ENCODE measurements around the gene TRAPPC12.

TRAPPC12 gene

DNA sequence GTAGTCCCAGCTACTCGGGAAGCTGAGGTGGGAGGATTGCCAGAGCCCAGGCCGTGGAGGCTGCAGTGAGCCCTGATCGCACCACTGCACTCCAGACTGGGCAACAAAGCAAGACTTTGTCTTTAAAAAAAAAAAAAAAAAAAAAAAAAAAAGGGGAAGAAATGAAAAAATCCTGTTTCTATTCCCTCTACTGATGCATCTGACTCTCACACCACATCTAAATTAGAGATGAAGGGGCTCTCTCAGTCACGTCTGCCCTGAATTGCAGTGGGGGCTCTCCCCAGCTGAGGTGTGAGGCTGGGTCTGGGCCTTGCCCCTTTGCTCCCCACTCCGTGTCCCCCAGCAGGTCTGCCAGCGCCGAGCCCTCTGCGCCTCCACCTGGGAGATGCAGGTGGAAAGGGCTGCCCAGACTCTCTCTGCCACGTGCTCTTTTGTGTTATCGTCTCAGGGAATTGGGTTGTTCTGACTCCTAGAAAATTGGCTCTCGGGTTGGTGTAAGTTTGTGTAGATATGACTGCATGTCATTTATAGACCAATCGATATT is 30.2 kb downstream of the TRAPPC12 start:
- no peak for DNase-seq

DNA sequence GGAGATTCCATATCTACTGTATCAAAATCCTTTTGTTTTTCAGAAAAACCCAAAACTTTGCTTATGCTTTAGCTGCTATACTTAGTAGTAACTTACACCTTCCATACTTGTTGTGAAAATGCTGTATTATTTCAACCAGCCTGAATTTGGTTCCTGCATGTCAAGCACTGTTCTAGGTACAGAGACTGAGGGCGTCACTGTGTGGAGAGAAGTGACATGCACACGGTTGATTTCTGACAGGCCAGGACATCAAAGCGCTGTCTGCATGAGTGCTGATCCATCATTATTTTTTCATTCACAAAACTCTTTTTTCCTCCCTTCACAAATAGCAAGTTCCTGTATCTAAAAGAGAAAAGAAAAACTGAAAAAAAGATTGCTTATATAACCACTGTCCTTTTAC is 31.6 kb downstream of the TRAPPC12 start:
- no peak for DNase-seq

DNA sequence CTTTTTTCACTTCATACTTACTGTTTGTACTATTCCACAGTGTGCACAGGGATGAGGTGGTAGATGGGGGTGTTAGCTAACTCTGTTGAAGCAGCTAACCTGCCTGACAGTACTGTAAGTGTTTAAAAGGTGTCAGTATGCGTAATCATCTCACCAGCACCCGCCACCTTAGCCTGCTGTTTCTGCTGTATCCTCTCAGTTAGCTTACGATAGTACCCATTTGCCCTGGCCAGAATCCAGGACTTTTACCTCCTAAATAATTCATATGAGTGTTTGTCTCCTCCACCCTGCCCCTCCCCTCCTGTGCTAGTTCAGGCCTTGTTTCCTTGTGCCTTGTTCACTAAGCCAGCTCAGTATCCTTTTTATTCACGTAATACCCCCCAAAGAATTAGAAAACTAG is 34.2 kb downstream of the TRAPPC12 start:
- DNase-seq: no peak

DNA sequence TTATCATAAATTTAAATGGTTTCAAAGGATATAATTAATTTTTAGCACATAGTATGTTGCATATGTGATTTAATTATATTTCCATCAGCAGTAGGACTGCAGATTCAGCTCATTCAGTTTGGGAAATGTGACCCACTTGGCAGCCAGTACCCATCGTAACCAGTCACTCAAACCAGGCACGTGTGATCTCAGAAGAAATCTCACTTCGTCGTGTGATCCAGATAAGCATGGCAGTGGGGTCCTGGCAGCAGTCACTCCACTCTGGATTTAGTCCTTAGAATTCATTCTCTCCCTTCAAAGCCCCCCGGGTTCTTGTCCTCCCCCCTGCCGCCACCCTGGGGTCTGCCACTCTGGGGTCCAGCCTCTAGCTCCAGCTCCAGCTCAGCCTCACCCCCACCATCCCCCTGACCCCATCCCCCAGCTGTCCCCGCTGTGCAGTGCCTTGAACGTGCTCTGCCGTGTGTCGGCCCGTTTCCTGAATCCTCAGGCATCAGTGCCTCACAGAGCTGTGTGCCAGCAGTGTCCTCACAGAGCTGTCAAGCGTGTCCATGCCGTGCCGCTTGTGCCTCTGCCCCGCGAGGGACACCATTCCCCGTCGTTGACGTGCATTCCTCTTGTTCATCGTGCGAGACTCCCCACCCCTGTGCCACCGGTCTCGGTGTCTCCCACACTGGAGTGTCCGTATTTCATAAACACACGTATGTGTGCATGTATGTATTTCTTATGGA is 34.8 kb downstream of the TRAPPC12 start:
- DNase-seq: no peak

DNA sequence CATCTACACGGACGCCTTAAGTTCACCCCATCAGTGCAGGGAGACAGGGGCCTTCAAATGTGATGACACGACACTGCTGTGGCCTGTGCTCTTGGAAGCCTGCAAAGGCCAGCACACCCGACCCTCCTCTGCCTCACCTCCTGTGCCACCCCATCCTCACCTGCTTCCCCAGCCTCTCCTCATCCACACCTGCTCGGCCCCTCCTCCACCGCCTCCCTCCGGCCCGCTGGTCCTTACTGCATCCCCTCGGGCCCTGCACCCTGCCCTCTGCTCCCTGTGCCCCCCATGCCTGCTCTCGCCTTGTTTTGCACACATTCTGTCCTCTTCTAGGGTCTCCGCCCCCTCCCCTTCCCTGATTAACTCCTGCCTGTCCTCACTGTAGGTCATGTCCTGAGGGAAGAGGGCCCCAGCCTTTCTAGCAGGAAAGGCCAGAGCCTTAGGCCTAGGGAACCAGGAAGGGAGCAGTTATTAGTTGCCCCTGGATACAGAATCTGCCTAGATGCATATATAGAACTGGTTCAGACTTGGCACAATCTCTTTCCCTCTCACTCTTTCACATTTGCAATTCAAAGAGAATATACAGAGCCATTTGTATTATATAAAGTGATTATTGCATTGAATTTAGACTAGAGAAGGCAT is 39.4 kb downstream of the TRAPPC12 start:
- no peak for DNase-seq

DNA sequence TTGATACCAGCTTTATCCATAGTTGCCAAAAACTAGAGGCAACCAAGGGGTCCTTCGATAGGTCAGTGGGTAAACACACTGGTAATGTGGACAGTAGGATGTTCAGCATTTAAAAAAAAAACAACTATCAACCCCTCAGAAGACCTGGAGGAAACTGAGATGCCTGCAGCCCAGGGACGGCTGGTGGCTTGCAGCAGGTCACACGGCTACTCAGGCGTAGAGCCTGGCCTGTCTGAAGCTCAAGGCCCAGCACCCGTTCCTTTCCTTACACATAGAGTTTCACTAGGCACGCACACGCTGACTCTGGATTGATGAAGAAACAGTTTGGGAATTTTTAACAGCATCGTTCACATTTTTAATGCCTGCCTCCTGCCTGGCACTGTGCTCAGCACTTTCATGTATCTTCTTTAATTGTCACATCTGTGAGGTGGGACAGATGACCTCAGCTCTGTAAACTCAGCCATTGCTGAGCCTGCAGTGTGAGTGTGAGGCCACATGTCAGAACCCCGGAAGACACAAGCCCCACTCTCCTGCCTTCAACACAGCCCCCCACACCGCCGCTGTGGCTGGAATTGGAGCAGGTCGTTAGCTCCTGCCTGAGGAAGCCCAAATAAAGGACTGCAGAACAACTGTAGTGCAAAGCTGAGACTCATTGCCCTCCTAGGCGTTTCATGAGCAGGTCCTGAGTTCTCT is 40.7 kb downstream of the TRAPPC12 start:
- peak; percentile 56 for DNase-seq

DNA sequence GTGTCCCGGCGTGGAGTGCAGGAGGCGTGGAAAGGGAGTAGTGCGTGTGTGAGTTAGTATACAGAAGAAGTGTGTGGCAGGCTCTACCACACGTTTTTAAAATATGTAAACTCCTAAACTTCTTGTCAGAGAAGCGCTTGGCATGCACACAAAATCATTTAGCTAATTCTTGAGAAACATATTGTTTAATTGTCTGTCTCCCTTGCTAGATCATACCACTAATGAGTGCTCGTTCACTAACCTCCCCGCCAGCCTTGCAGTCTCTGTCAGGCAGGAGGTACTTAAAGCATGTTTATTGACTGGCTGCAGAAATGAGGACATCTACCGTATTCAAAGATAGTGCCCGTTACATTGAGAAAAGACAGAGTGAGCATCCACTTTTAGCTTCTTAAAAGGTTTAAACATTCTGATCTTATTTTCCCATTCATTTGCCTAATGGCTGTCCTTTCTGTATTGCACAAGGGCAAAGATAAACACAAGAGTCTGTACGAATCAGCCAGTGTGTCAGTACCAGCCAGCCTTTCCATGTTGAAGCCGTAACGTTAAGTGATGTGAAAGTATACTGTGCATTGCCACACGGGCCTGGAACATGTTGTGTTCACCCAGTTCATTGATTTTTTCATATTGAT is 41.4 kb downstream of the TRAPPC12 start:
- DNase-seq: peak; percentile 65

DNA sequence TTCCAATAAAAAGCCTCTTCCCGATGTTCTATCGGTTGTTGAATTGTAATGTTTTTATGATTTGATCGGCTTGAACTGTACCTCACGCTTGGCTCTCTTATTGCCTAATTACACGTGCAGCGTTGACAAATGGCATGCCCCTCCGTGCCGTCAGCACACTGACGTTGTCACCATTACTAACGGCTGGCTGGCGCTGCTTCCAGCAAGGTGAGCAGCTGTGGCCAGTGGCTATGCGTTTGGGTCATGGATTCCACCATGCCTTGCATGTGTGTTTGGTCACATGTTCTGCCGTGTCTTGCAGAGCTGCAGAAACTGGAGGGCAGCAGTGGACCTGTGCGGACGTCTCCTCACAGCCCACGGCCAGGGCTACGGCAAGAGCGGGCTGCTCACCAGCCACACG is 42.1 kb downstream of the TRAPPC12 start:
- DNase-seq: peak; percentile 86

DNA sequence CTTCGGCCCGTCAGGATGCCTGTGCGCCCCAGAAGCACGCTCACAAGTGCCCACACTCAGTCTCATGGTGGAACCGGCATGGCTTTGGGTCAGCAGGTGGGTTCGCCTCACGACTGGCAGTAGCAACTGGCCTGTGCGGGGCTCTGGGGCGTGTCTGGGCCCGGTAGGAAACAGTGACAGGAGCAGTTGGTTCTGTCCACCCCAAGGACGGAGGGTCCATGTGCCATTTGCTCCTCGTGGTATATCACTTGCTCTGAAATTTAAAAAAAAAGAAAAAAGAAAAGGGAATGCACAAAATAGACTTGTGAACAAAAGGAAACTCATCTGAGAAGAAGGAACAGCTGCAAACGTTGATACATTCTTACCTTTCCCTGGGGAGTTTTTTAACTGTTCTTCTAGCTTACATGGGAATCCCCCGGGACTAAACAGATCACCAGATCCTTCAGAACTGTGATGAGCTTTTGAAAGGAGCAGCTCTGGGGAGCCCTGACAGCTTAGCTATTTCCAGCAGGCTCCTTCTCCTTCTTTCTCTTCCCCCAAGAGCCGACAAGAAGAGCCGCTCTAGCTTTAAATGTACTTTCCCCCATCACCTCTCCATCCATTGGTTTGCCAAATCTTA is 42.8 kb downstream of the TRAPPC12 start:
- DNase-seq: no peak

DNA sequence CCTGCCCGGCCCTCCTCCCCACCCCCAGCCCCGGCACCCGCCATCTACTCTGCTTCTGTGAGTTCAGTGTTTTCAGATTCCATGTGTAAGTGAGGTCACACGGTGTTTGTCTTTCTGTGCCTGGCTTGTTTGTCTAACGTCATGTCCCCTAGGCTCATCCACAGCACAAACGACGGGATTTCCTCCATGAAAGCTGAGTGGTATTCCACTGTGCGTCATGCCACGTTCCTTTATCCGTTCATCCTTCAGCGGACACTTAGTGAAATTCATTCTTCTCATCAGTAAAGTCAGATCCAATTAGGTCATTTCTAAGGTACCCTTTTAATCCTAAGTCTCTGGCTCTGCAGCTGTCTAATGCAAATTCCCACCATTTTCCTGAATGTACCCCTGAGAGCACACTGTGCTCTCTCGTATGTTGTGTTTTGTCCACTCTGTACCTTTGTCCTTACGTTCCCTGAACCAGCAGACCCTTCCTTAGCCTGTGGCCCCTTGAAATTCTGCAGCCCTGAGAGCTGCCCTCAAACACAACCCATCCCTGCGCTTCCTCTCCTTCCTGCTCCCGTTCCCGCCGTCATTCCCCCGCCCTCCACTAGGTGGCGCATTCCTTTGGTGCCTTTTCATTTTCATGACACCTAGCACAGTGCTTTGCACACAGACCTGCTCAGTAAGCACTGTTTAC is 44.1 kb downstream of the TRAPPC12 start:
- peak; percentile 75 for DNase-seq

DNA sequence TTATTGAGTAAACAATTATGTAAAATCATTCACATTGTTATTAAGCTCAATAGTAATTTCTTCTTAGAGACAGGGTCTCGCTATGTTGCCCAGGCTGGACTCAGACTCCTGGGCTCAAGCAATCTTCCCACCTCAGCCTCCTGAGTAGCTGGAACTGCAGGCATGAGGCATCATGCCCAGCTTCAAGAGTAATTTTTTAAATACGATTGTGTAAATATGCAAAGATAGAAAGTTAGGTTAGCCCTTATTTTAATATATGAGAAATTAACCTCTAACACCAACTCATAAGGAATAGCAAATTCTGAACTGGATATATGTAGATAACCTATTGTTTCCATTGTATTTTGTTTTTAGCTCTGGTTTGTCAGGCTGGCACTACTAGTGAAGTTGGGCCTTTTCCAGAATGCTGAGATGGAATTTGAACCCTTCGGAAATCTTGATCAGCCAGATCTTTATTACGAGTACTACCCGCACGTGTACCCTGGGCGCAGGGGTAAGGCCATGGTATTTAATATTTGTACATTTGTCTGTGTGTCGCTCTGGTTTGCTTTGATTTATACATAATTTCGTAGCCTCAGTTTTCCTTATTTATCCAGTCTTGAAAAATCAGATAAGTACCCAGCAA is 44.8 kb downstream of the TRAPPC12 start:
- DNase-seq: no peak

DNA sequence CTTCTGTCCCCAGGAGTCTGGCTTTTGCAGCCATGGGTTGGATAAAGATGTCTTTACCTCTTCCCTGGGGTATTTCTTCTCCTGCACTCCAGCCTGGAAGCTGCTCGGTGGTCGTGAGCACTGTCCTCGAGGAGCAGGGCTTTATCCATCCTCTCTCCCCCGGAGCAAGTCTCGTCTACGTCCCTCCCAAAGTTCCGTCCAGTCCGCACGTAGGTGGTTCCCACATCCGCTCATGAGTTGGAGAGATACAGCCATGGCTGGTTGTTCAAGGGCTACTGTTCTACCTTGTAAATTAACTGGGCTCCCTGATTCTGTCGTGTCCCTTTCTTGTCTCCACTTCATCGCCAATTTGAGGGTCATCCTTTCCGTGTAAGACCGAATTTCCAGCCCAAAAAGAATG is 47.1 kb downstream of the TRAPPC12 start:
- DNase-seq: no peak

DNA sequence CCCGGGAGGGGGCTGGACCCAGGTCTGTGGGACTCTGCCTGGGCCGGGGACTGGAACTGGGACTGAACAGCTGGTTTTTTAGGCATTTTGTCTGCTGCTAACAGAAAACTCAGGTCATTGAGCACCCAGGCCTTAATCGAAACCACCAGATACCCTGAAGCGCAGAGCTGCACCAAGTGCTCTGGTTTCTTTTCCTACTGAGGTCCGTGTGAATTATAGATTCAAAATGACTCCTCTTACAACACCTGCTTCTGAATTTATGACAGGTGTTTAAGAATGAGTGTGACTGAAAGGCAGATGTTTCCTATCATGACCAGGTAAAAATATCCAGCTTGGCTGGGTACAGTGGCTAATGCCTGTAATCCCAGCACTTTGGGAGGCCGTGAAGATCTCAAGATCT is 47.8 kb downstream of the TRAPPC12 start:
- DNase-seq: no peak

DNA sequence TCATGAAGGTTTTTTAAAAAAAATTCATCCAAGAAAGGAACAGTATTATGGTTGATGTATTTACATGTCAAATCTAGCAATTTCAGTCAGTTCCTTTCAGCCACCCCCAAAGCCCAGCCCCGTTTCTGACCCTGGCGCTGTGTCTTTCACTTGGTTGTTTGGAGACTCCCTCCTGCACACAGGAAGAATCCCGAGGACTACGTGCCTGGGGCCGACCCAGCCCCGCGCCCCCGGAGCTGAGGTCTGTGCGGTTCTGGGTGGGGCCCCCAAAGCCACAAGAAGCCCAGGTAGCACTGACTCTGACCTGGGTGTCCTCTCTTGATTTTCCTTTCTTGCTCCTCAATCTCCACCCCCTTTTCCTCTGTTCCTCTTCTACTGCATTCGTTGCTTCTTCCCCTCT is 49.1 kb downstream of the TRAPPC12 start:
- DNase-seq: no peak

DNA sequence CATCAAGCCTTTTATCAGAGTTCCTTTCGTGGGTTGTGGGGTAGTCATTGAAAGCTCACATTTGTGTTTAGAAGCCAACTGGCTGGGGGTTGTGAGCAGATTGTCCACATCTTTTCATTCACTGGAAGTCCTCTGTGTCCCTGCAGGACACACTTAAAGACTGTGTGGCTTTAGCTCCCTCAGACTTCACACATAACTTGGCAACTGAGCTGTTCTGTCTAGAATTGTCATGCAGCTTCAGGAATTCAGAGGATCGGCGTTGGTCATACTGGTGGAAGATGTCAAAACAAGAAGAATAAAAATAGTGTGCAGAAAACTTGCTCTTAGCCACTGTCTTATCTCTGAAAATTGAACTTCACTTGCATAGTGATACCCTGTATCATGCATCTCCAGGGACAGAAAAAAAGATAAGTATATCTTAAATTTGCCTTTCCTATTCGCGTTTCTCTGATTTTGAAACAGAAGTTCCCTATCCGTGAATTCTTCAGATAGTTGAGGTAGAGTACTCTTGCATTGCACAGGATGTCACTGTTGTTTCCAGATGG is 49.6 kb downstream of the TRAPPC12 start:
- DNase-seq: no peak

DNA sequence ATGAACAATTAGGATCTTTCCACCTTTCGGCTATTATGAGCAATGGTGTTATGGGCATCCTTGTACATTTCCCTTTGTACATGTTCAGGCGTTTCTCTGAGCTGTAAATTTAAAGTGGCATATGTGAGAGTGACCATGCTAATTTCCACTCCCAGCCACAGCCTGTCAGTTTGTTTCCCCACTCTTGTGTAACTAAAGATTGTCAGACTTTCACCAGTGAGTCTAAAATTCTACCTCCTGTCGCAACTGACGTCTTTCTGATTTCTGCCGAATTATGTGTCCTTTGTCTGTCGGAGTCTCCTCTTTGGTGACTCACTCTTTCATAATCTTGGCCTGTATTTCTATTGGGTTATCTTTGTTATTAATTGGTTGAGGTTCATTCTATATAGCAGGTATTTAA is 50.7 kb downstream of the TRAPPC12 start:
- no peak for DNase-seq

DNA sequence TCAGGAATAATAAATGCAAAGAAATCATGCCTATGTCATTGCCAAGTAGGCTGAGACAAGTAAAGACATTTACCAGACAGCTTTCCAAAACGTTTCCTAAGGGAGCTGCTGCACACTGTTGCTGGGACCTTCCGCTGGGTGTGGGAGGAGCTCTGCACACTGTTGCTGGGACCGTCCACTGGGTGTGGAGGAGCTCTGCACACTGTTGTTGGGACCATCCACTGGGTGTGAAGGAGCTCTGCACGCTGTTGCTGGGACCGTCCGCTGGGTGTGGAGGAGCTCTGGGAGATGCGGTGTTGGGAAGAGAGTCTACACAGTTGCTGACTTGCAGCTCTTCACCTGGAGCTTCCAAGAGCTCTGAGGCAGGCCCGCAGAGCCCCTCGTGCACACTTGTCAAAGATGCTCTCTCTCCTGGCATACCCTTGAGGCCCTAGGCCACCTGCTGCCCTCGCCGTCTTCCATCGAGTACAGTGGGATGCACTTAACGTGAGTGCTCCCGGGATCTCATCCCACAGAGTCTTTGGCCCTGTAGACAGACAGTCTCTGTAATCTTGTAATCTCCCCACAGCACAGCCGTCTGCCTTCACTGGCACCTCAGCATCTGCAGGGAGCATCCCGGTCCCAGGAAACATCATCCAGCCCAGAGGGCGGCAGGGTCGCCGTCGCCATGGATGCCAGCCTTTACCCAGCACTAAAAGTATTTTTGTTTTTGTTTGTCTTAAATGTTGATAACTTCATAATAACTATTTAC is 51.4 kb downstream of the TRAPPC12 start:
- DNase-seq: no peak

DNA sequence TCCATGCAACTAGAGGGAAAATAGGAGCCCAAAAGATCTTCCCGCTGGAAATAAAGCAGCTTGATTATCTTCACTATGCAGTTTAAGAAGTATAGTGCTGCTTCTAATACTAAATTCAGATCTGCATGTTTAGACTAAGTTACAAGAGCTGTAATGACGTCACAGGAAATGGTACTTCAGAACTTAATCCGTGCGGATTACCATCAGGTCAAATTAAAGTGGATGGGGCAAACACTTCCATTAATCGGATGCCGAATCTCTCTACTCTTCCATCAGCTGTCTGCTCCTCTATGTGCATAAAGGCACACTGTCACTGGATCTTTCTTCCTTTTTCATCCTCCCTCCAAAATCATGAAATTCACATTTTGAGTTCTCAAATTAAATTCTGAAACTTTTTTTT is 52.6 kb downstream of the TRAPPC12 start:
- DNase-seq: no peak

DNA sequence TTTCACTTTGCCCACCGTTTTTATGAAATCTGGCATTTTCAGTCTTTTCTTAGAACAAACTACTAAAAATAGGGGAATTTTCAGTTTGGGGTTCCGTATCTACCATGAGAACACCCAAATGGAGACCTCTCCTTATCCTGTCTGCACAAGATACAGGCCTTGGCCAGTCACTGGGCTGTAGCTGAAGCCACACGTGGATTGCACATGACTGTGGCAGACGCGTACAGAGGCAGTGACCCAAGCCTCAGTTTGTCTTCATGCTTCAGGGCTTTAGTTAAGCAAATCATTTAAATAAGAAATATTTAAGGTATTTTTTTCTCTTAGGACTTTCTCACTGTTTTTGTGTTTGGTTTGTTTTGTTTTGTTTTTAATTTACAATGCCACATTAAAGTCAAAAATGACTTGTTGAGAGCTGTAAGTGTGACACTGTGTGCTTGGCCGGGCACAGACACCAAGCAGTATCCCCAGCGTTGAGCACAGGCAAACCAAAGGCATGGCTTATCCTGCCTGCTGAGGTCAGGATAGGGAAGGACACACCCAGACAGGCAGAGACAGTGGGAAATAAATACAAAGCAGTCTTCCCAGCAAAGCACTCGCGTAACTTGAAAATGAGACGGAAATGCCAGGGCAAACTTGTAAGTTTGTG is 53.3 kb downstream of the TRAPPC12 start:
- no peak for DNase-seq

DNA sequence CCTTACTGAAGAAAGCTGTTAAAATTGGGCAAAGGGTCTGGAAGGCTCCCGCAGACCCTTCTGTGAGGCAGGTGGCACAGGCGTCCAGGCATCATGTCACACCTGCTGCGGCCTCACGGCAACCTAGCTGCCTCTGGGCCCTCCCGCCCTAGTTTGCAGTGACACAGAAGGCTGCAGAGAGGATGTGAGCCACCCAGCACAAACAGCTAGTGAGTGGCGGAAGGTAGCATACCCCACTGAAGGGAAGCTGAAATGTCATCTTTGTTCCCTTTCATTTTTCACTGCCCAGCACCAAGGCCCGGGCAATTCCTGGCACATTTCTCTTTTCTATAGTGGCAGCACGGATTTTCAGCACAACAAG is 53.8 kb downstream of the TRAPPC12 start:
- no peak for DNase-seq
